GM19463 (cell line): Measurements from ENCODE around the gene GPN1.
"Not testable (repeated sequence)": the region's sequence is repeated elsewhere in the genome, so short reads cannot be mapped to it uniquely, and the experiment has no call there.

Source experiments
- ATAC-seq: cut with Tn5 transposase; IDR thresholded peaks from one replicate; pipeline ENCODE4 v1.9.1; 2021; ENCODE audit warnings: mild to moderate bottlenecking, moderate library complexity; ENCODE audit not compliant: unreplicated experiment

Gene GPN1

GRCh38 chr2:27667446-27667845 is 38.6 kb downstream of the GPN1 start:
- ATAC-seq = no peak

GRCh38 chr2:27671235-27671634 is 42.4 kb downstream of the GPN1 start:
- ATAC-seq = no peak

- ATAC-seq = no peak
Measured at GRCh38 chr2:27672723-27673486, 44.1 kb downstream of the GPN1 start.

GRCh38 chr2:27680571-27680970 is 51.7 kb downstream of the GPN1 start:
- no peak for ATAC-seq

GRCh38 chr2:27681841-27682240 is 53.0 kb downstream of the GPN1 start:
- ATAC-seq = no peak

- not testable (repeated sequence) for ATAC-seq
Measured at GRCh38 chr2:27682334-27682771, 53.5 kb downstream of the GPN1 start.

GRCh38 chr2:27683390-27684071 is 54.7 kb downstream of the GPN1 start:
- peak; percentile 66 for ATAC-seq

- not testable (repeated sequence) for ATAC-seq
Measured at GRCh38 chr2:27685006-27685405, 56.2 kb downstream of the GPN1 start.

GRCh38 chr2:27685577-27685976 is 56.7 kb downstream of the GPN1 start:
- no peak for ATAC-seq

- ATAC-seq = no peak
Measured at GRCh38 chr2:27687232-27687631, 58.4 kb downstream of the GPN1 start.

- ATAC-seq = no peak
Measured at GRCh38 chr2:27689424-27689823, 60.6 kb downstream of the GPN1 start.

GRCh38 chr2:27690052-27690451 is 61.2 kb downstream of the GPN1 start:
- ATAC-seq = no peak

- ATAC-seq = no peak
Measured at GRCh38 chr2:27697660-27698059, 68.8 kb downstream of the GPN1 start.
